ENCODE data around the gene C10orf53.
A peak's percentile ranks its signal among the peaks of the same experiment; 100 is the strongest.

The C10orf53 gene

GRCh38 chr10:49737474-49738201 lies 58.2 kb downstream of the C10orf53 start:
- no peak for DNase-seq
- no peak for ATAC-seq

- ATAC-seq = no peak
- no peak for DNase-seq
Measured at GRCh38 chr10:49738616-49739360, 59.3 kb downstream of the C10orf53 start.

- no peak for ATAC-seq
- no peak for DNase-seq
Measured at GRCh38 chr10:49739426-49739825, 60.0 kb downstream of the C10orf53 start.

- peak; percentile 7 for ATAC-seq
- no peak for DNase-seq
Measured at GRCh38 chr10:49740346-49741107, 61.1 kb downstream of the C10orf53 start.

GRCh38 chr10:49741108-49741995 lies 61.9 kb downstream of the C10orf53 start:
- DNase-seq = no peak
- ATAC-seq = no peak

GRCh38 chr10:49742683-49743463 lies 63.4 kb downstream of the C10orf53 start:
- ATAC-seq = no peak
- no peak for DNase-seq

GRCh38 chr10:49743464-49744075 lies 64.1 kb downstream of the C10orf53 start:
- DNase-seq (no peak), ATAC-seq (no peak)

GRCh38 chr10:49744091-49744685 lies 64.7 kb downstream of the C10orf53 start:
- ATAC-seq = no peak
- no peak for DNase-seq

- DNase-seq (no peak), ATAC-seq (no peak)
Measured at GRCh38 chr10:49744924-49745605, 65.6 kb downstream of the C10orf53 start.

- no peak for DNase-seq
Measured at GRCh38 chr10:49745756-49746155, 66.3 kb downstream of the C10orf53 start.

GRCh38 chr10:49746626-49747302 lies 67.3 kb downstream of the C10orf53 start:
- ATAC-seq (no peak), DNase-seq (no peak)

More at GRCh38 chr10:49745756-49746155, 66.3 kb downstream of the C10orf53 start:
- no peak for ATAC-seq

Measured in stimulated activated naive CD8-positive, alpha-beta T cell treated with anti-CD3 and anti-CD28 coated beads, Interleukin-15, Interleukin-2, amounts not matched to agents 100 U/mL and 50 U/mL, for 24 hours (primary cell).